GM12873 (cell line): ENCODE results near the gene BRAF.

Experiments
- TF ChIP-seq, protein P1 (sequence below): IDR thresholded peaks from 2 replicates; pipeline ENCODE4 v1.5.1; 2012; ENCODE audit warnings: low read depth, mild to moderate bottlenecking, moderate library complexity, low read length, control low read depth; ENCODE audit not compliant: insufficient read depth; ENCODE audit errors: missing control alignments

Gene BRAF

DNA sequence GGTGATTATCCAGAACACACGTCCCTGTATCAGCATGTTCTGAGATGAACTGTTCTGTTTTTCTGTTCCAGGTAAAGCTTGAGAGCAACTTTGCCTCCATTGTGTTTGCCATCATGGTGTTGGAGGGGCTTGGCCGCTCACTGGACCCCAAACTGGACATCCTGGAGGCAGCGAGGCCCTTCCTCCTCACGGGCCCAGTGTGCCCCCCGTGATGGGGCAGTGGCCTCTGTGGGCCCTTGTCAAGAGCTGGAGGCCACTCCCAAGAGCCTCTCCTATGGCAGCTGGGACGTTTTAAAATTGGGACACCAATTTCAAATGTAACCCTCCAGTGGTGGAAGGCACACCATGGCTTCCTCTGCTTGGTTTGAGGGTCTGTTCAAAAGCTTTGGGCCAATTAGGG is 230.1 kb downstream of the BRAF start:
- TF ChIP-seq, protein P1, sequence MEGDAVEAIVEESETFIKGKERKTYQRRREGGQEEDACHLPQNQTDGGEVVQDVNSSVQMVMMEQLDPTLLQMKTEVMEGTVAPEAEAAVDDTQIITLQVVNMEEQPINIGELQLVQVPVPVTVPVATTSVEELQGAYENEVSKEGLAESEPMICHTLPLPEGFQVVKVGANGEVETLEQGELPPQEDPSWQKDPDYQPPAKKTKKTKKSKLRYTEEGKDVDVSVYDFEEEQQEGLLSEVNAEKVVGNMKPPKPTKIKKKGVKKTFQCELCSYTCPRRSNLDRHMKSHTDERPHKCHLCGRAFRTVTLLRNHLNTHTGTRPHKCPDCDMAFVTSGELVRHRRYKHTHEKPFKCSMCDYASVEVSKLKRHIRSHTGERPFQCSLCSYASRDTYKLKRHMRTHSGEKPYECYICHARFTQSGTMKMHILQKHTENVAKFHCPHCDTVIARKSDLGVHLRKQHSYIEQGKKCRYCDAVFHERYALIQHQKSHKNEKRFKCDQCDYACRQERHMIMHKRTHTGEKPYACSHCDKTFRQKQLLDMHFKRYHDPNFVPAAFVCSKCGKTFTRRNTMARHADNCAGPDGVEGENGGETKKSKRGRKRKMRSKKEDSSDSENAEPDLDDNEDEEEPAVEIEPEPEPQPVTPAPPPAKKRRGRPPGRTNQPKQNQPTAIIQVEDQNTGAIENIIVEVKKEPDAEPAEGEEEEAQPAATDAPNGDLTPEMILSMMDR: no peak

DNA sequence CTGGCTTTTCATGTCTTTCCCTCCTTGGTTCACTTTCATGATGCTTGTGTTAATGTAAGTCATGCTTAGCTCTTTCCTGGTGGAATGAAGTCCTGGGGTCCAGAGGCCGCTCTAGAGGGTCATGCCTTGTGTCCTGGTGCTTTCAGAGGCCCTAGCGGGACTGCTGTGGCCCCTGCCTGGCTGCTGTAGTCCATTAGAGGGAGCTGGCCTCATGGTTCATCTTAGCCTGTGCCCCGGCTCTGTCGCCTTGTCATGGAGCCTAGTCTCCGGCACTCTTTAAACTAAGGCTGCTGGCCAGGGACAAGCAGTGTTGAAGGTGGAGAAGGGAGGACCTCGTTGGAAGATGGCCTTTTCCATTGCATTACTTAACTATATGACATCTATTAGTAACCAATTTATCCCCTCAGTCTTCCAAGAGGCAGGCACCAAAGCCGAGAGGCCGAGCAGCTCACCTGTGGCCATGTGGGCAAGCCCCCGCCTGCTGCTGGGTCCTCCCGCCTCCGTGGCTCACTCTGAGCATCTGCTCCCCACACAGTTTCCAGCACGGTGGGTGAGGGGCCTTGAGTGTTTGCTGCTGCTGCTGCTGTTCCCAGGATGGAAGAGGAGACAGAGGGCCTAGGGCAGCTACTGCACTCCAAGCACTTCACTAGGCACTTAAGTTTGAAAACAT is 233.2 kb downstream of the BRAF start:
- TF ChIP-seq, protein P1: no peak

DNA sequence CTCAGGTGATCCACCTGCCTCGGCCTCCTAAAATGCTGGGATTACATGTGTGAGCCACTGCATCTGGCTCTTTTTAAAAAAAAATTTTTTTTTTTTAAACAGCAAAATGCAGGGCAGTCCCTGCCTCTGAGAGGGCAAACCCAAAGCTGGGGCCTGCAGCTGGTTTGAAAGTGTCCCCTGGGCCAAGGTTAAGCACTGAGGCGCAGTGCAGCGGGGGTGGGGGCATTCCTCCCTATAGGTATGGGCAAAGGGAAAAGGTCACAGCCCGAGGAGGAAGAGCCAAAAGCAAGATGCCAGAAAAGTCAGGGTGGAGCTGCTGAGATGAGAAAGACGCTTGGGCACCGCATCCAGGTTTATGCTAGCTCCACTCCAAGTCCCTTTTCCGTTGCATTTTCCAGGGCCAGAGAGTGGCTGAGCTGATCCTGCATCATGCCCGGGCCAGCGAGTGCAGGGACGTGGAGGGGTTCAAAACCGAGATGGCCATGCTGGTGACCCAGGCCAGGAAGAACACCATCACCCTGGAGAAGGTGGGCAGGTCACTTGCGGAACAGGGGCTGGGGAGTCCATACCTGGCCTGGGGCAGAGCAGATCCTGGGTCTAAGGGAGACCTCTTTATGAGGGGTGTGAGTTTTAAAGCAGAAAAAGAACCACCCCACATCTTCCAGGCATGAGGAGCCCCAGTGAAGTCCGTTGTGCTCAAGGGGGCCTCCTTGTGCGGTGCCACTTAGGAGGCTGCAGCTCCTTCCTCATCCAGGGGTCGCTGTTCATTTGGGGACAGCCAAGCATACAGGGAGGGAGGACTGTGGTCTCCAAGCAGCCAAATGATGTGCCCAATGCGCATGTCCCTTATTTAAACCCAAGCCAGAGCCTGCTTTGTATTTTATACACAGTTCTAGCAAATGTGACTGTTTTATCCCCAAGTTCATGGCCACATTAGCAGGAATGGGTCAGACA is 235.3 kb downstream of the BRAF start:
- TF ChIP-seq, protein P1: no peak

DNA sequence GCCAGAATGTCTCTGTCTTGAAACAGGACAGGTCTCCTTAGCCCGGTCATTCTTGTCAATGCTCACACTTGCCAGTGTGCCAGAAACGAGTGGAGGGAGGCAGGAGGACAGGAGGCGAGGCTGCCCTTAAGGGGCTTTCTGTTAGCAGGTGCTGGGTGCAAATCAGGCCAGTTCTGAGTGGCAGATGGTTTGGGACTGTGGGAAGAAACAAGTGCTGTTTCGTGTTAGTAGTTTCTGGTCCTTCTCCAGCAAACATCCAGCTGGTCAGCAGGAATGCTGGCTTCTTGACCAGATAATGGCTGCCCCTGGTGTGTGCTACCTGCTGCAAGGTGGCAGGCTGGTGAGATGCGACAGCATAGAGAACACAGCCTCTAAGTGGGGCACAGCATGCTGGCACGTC is 236.4 kb downstream of the BRAF start:
- TF ChIP-seq, protein P1: no peak

DNA sequence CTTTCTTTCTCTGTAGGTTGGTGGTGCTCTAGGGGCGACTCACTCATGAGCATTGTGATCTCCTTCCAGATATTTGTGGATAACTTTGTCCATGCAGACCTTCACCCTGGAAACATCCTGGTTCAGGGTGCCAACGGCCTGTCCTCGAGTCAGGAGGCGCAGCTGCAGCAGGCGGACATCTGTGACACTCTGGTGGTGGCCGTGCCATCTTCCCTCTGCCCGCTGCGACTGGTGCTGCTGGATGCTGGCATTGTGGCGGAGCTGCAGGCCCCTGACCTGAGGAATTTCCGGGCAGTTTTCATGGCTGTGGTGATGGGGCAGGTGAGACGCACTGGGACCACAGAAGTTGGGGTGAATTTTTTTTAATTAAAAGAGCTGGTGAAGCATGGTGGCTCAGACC is 237.8 kb downstream of the BRAF start:
- TF ChIP-seq, protein P1: no peak

DNA sequence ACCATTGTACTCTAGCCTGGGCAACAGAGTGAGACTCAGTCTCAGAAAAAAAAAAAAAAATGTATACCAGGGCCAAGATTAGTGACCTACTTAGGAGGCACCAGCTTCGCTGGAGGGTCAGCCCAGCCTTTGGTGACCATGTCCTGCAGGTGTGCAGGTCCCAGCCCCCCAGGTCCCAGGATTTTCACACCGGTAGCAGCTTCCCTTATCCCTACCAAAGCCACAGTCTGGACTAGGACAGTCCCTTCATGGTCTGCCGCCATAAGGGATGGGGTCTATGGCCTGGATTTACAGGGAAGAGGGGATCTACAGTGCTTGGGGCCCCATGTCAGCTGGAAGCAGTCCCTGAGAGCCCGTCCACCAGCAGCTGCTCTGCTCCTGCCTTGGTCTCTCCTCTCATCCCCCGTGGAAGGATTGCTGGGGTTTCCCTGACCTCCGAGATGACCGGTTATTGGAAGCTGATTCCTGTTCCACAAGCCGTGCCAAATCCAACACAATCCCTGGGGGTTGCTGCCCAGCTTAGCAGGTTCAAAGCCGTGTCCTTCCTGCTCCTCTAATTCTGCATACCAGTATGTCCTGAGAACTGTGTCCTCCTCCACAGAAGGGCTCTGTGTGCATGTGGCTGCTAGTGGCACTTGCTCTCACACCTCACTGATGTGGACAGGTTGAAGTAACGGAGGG is 239.2 kb downstream of the BRAF start:
- TF ChIP-seq, protein P1: no peak

DNA sequence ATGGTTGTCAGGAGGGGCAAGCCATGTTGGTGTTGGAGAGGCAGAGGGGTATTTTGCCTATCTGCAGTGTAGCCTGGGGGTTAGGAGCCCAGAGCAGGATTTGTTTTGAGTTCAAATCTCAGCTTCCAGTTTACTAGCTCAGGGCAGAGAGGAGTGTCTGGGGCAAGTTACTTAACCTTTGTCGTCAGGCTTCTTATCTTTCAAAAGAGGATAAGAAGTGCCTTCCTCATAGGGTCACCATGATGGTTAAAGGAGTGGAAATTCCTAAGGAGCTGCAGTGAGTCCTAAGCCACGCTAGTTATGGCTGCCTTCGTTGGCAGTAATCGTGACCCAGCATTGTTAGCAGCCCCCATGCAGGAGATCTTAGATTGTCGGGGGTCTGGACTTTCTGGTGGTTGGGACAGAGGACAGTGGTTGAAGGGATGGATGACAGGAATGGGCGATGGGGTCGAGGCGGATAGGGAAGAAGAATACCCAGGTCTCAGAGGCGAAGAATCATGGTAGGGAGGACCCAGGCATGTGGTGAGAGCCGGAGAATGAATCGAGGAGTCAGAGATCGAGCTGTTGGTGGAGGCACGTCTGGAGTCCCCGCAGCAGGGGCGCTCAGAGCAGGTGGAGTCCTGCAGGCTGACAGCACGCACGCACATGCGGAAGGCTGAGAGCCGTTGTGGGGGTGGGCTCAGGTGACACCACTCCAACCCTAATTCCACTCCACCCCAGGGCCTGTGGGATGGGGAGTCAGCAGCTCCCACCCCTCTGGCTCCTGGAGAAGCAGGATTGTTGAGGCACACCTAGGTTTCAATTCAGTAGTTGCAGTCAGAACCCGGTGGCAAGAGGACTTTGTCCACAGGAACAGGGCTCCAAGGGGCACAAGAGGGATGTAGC is 240.4 kb downstream of the BRAF start:
- TF ChIP-seq, protein P1: no peak
